Amygdala (tissue), 56 donors: ENCODE measurements around the gene PSIP1.
A peak's percentile ranks its signal among the peaks of the same experiment; 100 is the strongest.
"Not testable (repeated sequence)": the region's sequence is repeated elsewhere in the genome, so short reads cannot be mapped to it uniquely, and the experiment has no call there.

Source experiments
- DNase-seq, 56 donors: peaks; one replicate each; lab custom pipeline; 2025; lab: John Stamatoyannopoulos, UW

PSIP1 gene

DNA sequence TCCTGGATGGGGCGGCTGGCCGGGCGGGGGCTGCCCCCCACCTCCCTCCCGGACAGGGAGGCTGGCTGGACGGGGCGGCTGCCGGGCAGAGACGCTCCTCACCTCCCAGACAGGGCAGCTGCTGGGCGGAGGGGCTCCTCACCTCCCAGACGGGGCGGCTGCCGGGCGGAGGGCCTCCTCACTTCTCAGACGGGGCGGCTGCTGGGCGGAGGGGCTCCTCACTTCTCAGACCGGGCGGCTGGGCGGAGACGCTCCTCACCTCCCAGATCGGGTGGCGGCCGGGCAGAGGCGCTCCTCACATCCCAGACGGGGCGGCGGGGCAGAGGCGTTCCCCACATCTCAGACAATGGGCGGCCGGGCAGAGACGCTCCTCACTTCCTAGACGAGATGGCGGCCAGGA lies 68.5 kb downstream of the PSIP1 start:
- DNase-seq = not testable (repeated sequence)

GRCh38 chr9:15441841-15442240 lies 68.9 kb downstream of the PSIP1 start:
- DNase-seq = not testable (repeated sequence)

DNA sequence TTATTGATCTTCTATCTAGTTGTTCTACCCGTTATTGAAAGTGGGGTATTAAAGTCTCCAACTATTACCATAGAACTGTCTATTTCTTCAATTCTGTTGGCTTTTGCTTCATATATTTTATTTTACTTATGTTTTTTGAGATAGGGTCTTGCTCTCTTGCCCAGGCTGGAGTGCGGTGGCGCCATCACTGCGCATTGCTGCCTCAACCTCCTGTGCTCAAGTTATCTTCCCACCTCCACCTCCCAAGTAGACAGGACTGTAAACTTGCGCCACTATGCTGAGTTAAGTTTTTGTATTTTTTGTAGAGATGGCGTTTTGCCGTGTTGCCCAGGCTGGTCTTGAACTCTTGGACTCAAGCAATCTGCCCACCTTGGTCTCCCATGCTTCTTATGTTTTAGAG lies 71.9 kb downstream of the PSIP1 start:
- DNase-seq = no peak

DNA sequence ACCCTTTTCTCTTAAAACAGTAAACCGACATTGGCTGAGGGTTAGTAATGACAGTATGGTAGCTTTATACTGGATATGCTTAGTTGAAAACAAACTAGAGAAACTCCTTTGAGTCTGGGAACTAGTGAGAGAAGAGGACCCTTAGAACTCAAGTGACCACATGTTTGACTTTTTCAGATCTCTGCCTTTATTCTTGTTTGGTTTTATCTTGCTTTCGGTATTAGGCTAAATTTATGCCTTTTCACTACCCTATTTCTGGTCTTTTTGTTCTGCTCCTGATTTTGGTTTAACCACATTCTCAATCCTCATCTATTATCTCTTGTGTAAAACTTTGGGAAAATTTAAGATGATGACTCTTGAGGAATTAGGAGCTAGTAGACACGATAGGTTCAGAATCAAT lies 77.1 kb downstream of the PSIP1 start:
- DNase-seq = no peak

- no peak for DNase-seq
Observed at GRCh38 chr9:15433191-15433590, 77.6 kb downstream of the PSIP1 start.

GRCh38 chr9:15430920-15431844 lies 79.6 kb downstream of the PSIP1 start:
- DNase-seq = peak in 11 of 56 donors; percentile 2 to 26 (median 6)

- not testable (repeated sequence) for DNase-seq
Observed at GRCh38 chr9:15427702-15428101, 83.1 kb downstream of the PSIP1 start.

DNA sequence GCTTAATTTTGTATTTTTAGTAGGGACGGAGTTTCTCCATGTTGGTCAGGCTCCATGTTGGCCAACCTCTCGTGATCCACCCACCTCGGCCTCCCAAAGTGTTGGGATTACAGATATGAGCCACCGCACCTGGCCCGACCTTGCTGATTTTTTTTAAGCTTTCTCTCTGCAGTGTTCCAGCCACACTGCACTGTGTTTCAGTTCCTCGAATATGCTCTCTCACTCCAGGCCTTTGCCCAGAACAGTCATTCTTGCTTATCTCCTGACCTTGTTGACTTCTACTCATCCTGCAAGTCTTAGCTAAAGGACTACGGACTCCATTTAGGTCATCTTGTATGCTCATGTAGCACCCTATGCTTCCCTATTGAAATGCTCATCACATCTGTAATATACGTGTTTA lies 84.8 kb downstream of the PSIP1 start:
- DNase-seq = no peak

- DNase-seq = peak in 1 of 56 donors; percentile 35
Observed at GRCh38 chr9:15423231-15423985, 87.4 kb downstream of the PSIP1 start.

DNA sequence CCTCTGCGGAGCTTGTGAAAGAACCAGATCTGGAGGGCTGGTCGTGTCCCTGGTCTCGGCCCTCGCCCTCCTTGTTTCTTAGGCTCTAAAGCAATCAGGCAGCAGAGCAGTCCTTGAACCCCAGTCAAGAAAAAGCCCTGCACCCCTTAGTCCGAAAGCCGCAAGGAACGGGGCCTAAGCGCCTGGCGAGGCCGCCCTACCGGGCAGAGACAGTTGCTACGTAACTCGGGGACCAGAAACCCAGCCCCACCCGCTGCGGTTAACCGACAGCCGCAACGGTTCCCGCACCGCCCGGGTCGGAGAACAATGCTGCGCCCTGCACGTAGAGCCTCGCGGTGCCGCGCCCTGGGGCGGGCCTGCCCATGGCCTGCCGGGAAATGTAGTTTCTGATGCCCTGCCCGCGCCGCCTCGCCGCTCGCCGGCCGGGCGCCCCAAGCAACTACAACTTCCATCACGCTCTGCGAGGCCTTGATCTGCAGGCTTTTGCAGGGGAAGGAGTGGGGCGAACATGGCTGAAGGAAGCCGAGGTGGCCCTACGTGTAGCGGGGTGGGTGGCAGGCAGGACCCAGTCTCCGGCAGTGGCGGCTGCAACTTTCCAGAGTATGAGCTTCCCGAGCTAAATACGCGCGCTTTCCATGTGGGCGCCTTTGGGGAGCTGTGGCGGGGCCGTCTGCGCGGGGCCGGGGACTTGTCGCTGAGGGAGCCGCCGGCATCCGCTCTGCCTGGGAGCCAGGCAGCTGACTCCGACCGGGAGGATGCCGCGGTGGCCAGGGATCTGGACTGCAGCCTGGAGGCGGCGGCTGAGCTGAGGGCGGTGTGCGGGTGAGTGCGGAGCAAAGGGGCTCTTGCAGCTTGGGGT lies 88.2 kb downstream of the PSIP1 start, which contains the start of gene SNAPC3:
Gene SNAPC3 (plus strand): TSS at position 505 of the 859 bp plus-strand sequence. CDS start 4 bp downstream, at position 509.
- DNase-seq = peak; percentile 40 to 97 (median 92)

GRCh38 chr9:15421990-15422371 lies 88.8 kb downstream of the PSIP1 start:
- DNase-seq = no peak

DNA sequence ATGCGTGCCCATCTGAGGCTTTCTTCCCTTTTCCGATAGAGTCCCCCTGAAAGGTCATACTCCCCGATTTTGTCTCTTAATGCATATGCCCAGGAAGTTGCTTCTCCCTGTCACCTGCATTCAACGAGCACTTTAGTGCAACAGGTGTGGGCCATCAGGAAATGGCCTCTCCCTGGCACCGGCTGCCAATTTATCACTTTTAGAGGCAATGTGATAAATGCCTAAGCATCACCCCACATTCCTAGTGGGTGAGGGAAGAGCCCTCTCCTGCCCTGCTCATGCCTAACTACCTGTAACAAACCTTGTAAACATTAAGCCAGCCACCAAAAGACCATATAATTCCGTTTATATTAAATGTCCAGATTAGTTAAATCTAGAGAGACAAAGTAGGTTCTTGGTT lies 89.2 kb downstream of the PSIP1 start:
- DNase-seq = no peak

GRCh38 chr9:15420796-15421195 lies 90.0 kb downstream of the PSIP1 start:
- no peak for DNase-seq

DNA sequence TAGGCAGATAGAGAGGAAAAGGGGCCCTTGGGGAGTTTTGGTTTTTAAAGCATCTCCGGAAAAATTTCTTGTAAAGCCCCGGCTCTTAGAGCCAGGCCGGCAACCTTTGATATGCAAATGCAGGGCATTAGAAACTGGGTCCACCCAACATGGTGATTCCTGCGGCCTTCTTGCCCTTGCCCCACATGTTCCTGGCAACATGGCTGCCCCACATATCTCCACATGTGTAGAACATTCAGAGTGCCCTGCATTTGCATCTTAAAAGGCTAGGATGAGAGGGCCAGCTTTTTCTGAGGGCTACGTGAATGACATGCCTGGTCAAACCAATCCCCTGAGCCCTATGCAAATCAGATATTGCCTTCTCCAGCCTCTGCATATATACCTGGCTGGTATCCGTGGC lies 93.1 kb downstream of the PSIP1 start:
- no peak for DNase-seq

DNA sequence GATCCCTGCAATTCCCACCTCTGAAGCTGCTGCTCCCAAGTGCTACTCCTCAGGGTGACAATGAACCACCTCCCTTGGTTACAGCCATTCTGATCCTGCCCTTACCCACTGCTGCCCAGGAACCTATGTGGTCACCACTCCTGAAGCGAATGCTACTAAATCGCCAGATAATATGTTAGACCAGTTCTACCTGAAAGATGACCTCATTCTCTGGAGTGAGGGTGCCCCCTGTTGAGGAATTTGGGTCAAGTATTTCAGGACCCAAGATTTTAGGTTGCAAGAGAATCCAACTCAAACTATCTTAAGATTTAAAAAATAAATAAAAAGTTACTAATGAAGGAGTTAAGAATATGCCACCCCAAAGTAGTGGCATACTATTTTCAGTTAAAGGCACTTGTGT lies 93.9 kb downstream of the PSIP1 start:
- peak in 2 of 56 donors; percentile 2 to 10 for DNase-seq
